22Rv1 (cell line): ENCODE results near the gene WDR44.

Experiments
- ZFX ChIP-seq: fragments of 450-650 bp; IDR thresholded peaks from 2 replicates; pipeline ENCODE4 v1.6.1; 2017; ENCODE audit warnings: antibody characterized with exemption, borderline replicate concordance
- TF ChIP-seq, protein P1 (sequence below): fragments of 450-650 bp; IDR thresholded peaks from 2 replicates; pipeline ENCODE4 v1.5.1; 2017; ENCODE audit warnings: mild to moderate bottlenecking

DNA sequence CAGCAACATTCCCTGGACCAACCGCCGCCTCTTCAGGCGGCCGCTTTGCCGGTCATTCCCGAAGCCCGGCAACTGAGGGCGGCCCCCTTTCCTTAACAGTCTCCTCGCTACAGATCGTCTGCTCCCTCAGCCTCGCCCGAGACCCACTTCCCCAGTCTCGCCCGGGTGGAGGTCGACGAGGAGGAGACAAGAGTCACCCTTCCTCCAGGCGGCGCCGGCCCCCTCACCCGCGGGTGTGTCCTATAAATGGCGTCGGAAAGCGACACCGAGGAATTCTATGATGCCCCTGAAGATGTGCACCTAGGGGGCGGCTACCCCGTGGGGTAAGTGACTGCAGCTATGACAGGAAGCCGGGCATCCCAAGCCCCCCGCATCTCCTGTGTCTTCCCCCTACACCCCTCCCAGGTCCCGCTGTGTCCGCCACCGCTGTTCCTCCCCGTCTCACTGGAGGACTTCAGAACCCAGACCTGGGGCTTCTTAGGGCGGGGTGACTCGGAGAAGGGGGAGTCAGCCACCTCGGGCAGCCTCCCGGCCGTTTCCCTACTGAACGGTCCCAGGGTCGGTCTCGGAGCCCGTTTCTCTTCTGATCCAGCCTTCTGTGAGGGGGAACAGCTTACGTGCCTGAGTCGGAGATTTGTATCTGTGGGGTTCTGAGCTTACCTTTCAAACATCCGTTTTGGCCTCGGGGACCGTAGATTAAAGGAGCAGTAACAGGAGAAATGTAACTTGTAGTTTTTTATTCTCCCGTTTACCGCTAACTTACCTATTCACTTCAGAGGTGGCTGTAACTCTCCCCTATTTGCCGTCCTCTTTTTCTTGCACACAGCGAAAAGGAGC lies 570 bp downstream of the WDR44 start:
- TF ChIP-seq, protein P1, sequence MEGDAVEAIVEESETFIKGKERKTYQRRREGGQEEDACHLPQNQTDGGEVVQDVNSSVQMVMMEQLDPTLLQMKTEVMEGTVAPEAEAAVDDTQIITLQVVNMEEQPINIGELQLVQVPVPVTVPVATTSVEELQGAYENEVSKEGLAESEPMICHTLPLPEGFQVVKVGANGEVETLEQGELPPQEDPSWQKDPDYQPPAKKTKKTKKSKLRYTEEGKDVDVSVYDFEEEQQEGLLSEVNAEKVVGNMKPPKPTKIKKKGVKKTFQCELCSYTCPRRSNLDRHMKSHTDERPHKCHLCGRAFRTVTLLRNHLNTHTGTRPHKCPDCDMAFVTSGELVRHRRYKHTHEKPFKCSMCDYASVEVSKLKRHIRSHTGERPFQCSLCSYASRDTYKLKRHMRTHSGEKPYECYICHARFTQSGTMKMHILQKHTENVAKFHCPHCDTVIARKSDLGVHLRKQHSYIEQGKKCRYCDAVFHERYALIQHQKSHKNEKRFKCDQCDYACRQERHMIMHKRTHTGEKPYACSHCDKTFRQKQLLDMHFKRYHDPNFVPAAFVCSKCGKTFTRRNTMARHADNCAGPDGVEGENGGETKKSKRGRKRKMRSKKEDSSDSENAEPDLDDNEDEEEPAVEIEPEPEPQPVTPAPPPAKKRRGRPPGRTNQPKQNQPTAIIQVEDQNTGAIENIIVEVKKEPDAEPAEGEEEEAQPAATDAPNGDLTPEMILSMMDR, result no peak
- no peak for TF ChIP-seq ZFX
